Trophoblast cell (in vitro differentiated cells and primary cell): ENCODE results near the gene PHF11.

Experiments
- DNase-seq, 2 donors: peaks; one replicate each; pipeline ENCODE4 v3.0.0-alpha.2; 2016
- H2AFZ ChIP-seq: 2 replicates; pipeline ENCODE4 v1.6.1; 2013; ENCODE audit warnings: low read length, moderate library complexity, mild to moderate bottlenecking; ENCODE audit not compliant: insufficient read depth, poor library complexity
- H2AK5ac ChIP-seq: 2 replicates; pipeline ENCODE4 v1.6.1; 2013; ENCODE audit warnings: mild to moderate bottlenecking, low read length
- H2BK120ac ChIP-seq: 2 replicates; pipeline ENCODE4 v1.6.1; 2013; ENCODE audit warnings: low read length, mild to moderate bottlenecking, moderate library complexity; ENCODE audit not compliant: insufficient read depth, poor library complexity
- H2BK12ac ChIP-seq: 2 replicates; pipeline ENCODE4 v1.6.1; 2013; ENCODE audit warnings: mild to moderate bottlenecking, low read length, moderate library complexity
- H2BK5ac ChIP-seq: 2 replicates; pipeline ENCODE4 v1.6.1; 2013; ENCODE audit warnings: low read length, low read depth, moderate library complexity, mild to moderate bottlenecking; ENCODE audit not compliant: poor library complexity
- H3K14ac ChIP-seq: 2 replicates; pipeline ENCODE4 v1.6.1; 2013; ENCODE audit warnings: mild to moderate bottlenecking, low read length
- H3K18ac ChIP-seq: 2 replicates; pipeline ENCODE4 v1.6.1; 2013; ENCODE audit warnings: mild to moderate bottlenecking, low read length
- H3K23ac ChIP-seq: 2 replicates; pipeline ENCODE4 v1.6.1; 2013; ENCODE audit warnings: low read length
- H3K27ac ChIP-seq: 2 replicates; pipeline ENCODE4 v1.5.1; 2013; ENCODE audit warnings: low read depth, mild to moderate bottlenecking, inconsistent platforms, low read length, moderate library complexity
- H3K27me3 ChIP-seq: 2 replicates; pipeline ENCODE4 v1.6.1; 2013; ENCODE audit warnings: inconsistent platforms, mild to moderate bottlenecking, low read length, moderate library complexity; ENCODE audit not compliant: insufficient read depth
- H3K36me3 ChIP-seq, 2 experiments: 1 replicate in 1 of 2; 2 replicates in 1 of 2; pipeline ENCODE4 v1.6.1; 2013; ENCODE audit warnings: low read length in 2 of 2, mild to moderate bottlenecking in 2 of 2, moderate library complexity in 1 of 2; ENCODE audit not compliant: insufficient read depth in 2 of 2, control insufficient read depth in 1 of 2
- H3K4ac ChIP-seq: 2 replicates; pipeline ENCODE4 v1.6.1; 2013; ENCODE audit warnings: low read depth, mild to moderate bottlenecking, low read length, moderate library complexity
- H3K4me1 ChIP-seq, 2 experiments: 1 replicate in 1 of 2; 2 replicates in 1 of 2; pipeline ENCODE4 v1.6.1; 2013; ENCODE audit warnings: low read length in 2 of 2, mild to moderate bottlenecking in 2 of 2, moderate library complexity in 1 of 2; ENCODE audit not compliant: insufficient read depth in 2 of 2, control insufficient read depth in 1 of 2
- H3K4me2 ChIP-seq: 2 replicates; pipeline ENCODE4 v1.6.1; 2013; ENCODE audit warnings: inconsistent platforms, mild to moderate bottlenecking, low read length, moderate library complexity
- H3K4me3 ChIP-seq: 2 replicates; pipeline ENCODE4 v1.5.1; 2013; ENCODE audit warnings: mild to moderate bottlenecking, low read depth, low read length, inconsistent platforms
- H3K79me1 ChIP-seq: one replicate; pipeline ENCODE4 v1.6.1; 2013; ENCODE audit warnings: low read length
- H3K79me2 ChIP-seq: 2 replicates; pipeline ENCODE4 v1.6.1; 2013; ENCODE audit warnings: low read length, mild to moderate bottlenecking; ENCODE audit not compliant: control insufficient read depth, insufficient read depth, poor library complexity
- H3K9ac ChIP-seq: 2 replicates; pipeline ENCODE4 v1.6.1; 2013; ENCODE audit warnings: mild to moderate bottlenecking, low read length
- H3K9me3 ChIP-seq: 2 replicates; pipeline ENCODE4 v1.6.1; 2013; ENCODE audit warnings: low read depth, mild to moderate bottlenecking, control low read depth, inconsistent platforms, low read length; ENCODE audit not compliant: insufficient read depth
- H4K12ac ChIP-seq: 2 replicates; pipeline ENCODE4 v1.6.1; 2013; ENCODE audit warnings: low read depth, mild to moderate bottlenecking, low read length, moderate library complexity
- H4K8ac ChIP-seq: 2 replicates; pipeline ENCODE4 v1.6.1; 2013; ENCODE audit warnings: low read depth, mild to moderate bottlenecking, low read length, moderate library complexity
- H4K91ac ChIP-seq: one replicate; pipeline ENCODE4 v1.6.1; 2013; ENCODE audit warnings: low read depth, mild to moderate bottlenecking, low read length, moderate library complexity
- WGBS: extraction: QIAGEN DNeasy Blood & Tissue Kit; methylation state at CpG from one replicate; pipeline ENCODE4 v1.1.7; 2013; ENCODE audit warnings: missing lambda C conversion rate; ENCODE audit not compliant: insufficient read length, insufficient coverage; ENCODE audit errors: extremely low coverage; 5-methylcytosine and 5-hydroxymethylcytosine counted together

PHF11 gene

DNA sequence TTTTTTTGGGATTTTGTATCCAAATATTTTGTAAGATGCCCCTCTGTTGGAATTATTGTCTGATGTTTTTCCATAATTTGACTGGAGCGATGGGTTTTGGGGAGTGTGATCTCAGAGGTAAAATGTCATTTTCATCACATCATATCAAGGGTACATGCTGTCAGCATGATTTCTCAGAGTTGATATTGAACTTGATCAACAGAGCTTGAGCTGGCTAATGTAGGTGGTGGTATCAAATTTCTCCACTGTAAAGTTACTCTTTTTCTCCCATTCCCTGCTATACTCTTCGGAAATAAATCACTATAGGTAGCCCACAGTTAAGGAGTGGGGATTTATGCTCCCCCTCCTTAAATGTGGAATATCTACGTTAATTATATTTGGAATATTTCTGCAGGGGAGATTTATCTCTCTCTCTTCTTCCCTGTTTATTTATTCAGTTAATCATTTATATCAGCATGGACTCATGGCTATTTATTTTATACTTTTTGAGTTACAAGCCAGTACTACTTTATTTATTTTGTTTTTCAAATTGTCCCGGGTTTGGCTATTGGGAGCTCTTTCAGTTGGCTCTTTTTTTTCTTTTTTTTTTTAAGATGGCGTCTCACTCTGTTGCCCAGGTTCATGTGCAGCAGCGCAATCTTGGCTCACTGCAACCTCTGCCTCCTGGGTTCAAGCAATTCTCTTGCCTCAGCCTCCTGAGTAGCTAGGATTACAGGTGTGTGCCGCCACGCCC is 42.9 kb upstream of the PHF11 start:
- Histone ChIP-seq H3K4me1 (no peaks in the 10 kb centered on the region), H3K4me2 (no peak overlapping the region), H2BK120ac (no peak overlapping the region), H3K79me1 (no peaks in the 10 kb centered on the region), H3K27ac (no peak overlapping the region), H2BK12ac (no peak overlapping the region), H4K8ac (no peak overlapping the region), H3K9me3 (no peaks in the 10 kb centered on the region), H2AK5ac (no peak overlapping the region), H3K27me3 (no peaks in the 10 kb centered on the region), H3K14ac (no peak overlapping the region), H3K4me3 (no peak overlapping the region), H2BK5ac (no peak overlapping the region), H4K91ac (no peak overlapping the region), H2AFZ (no peak overlapping the region), H3K79me2 (no peaks in the 10 kb centered on the region), H3K18ac (no peak overlapping the region), H3K4ac (no peak overlapping the region), H3K36me3 (no peaks in the 10 kb centered on the region), H4K12ac (no peak overlapping the region), H3K9ac (no peak overlapping the region), H3K23ac (no peak overlapping the region)
- no peak for DNase-seq
- WGBS: no CpG with 5 or more reads among the region's 8 CpGs

DNA sequence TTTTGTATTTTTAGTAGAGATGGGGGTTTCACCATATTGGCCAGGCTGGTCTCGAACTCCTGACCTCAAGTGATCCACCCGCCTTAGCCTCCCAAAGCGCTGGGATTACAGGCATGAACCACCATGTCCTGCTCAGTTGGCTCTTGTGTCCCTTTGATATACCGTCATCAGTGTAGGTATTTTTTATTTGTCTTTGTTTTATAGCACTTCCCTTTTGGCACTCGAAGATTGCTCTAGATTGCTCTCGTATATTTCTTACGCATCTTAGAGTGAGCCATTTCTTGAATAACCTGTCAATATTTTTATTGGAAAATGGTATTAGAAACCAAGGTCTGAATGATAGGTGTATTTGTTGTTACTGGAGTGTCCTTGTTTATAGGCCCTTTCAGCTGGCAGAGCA is 42.3 kb upstream of the PHF11 start:
- no peaks in the 10 kb centered on the region for H3K79me2 ChIP-seq
- H3K4me2 ChIP-seq: no peak overlapping the region
- H2BK5ac ChIP-seq: no peak overlapping the region
- H3K4ac ChIP-seq: no peak overlapping the region
- H2AFZ ChIP-seq: no peak overlapping the region
- no peak overlapping the region for H4K8ac ChIP-seq
- no peaks in the 10 kb centered on the region for H3K79me1 ChIP-seq
- no CpG with 5 or more reads among the region's 7 CpGs for WGBS
- no peak overlapping the region for H3K27ac ChIP-seq
- H2BK120ac ChIP-seq: no peak overlapping the region
- no peaks in the 10 kb centered on the region for H3K9me3 ChIP-seq
- H3K18ac ChIP-seq: no peak overlapping the region
- H2BK12ac ChIP-seq: no peak overlapping the region
- no peak overlapping the region for H3K14ac ChIP-seq
- H3K23ac ChIP-seq: no peak overlapping the region
- H4K91ac ChIP-seq: no peak overlapping the region
- no peak overlapping the region for H3K4me3 ChIP-seq
- no peaks in the 10 kb centered on the region for H3K27me3 ChIP-seq
- H2AK5ac ChIP-seq: no peak overlapping the region
- no peak for DNase-seq
- H3K36me3 ChIP-seq: no peaks in the 10 kb centered on the region
- H3K9ac ChIP-seq: no peak overlapping the region
- H3K4me1 ChIP-seq: no peaks in the 10 kb centered on the region
- no peak overlapping the region for H4K12ac ChIP-seq

DNA sequence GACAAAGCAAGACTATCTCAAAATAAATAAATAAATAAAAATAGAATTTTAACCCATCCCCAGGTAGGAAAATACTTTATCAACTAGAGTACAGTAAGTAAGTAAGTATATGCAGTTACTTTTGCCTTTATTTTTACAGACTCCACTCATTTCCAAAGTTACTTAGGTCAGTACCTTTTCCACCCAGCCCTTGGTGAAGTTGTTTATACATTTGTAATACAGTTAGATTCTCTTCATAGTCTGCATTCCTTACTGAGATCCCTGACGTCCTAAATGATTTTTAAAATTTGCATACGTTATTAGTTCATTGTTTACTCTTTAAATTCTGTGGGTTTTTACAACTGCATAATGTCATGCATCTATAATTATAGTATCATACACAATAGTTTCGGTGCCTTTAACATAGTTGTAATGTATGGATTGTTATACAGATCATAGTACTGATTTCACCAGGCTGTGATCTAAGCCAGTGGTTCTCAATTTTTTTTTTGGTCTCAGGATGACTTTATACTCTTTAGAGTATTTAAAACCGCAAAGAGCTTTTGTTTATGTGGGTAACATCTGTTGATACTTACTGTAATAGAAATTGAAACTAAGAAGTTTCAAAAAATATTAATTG is 41.3 kb upstream of the PHF11 start:
- WGBS: no CpG with 5 or more reads among the region's 4 CpGs
- no peaks in the 10 kb centered on the region for H3K36me3 ChIP-seq

GRCh38 chr13:49455007-49455398 is 40.8 kb upstream of the PHF11 start:
- H3K27ac ChIP-seq: no peak overlapping the region
- no peak overlapping the region for H2BK120ac ChIP-seq
- no peak overlapping the region for H2BK5ac ChIP-seq
- no peak overlapping the region for H2BK12ac ChIP-seq
- no peak overlapping the region for H3K18ac ChIP-seq
- H3K9me3 ChIP-seq: no peaks in the 10 kb centered on the region
- no peak overlapping the region for H4K8ac ChIP-seq
- no peaks in the 10 kb centered on the region for H3K36me3 ChIP-seq
- H2AFZ ChIP-seq: no peak overlapping the region
- H3K27me3 ChIP-seq: no peaks in the 10 kb centered on the region
- no peak for DNase-seq
- H3K23ac ChIP-seq: no peak overlapping the region
- no peak overlapping the region for H3K9ac ChIP-seq
- H3K79me2 ChIP-seq: no peaks in the 10 kb centered on the region
- no peaks in the 10 kb centered on the region for H3K4me1 ChIP-seq
- no peak overlapping the region for H3K4ac ChIP-seq
- no peak overlapping the region for H3K14ac ChIP-seq
- H3K4me3 ChIP-seq: no peak overlapping the region
- H4K12ac ChIP-seq: no peak overlapping the region
- H3K79me1 ChIP-seq: no peaks in the 10 kb centered on the region
- H2AK5ac ChIP-seq: no peak overlapping the region
- no peak overlapping the region for H3K4me2 ChIP-seq
- no peak overlapping the region for H4K91ac ChIP-seq

More for the DNA sequence above, 41.3 kb upstream of the PHF11 start:
- H3K4ac ChIP-seq: no peak overlapping the region
- H3K79me2 ChIP-seq: no peaks in the 10 kb centered on the region
- no peak overlapping the region for H3K4me2 ChIP-seq
- H3K14ac ChIP-seq: no peak overlapping the region
- H3K4me3 ChIP-seq: no peak overlapping the region
- no peaks in the 10 kb centered on the region for H3K27me3 ChIP-seq
- no peak overlapping the region for H2AFZ ChIP-seq
- no peak overlapping the region for H4K91ac ChIP-seq
- no peak overlapping the region for H2AK5ac ChIP-seq
- no peaks in the 10 kb centered on the region for H3K4me1 ChIP-seq
- H4K12ac ChIP-seq: no peak overlapping the region
- H3K23ac ChIP-seq: no peak overlapping the region
- H3K9ac ChIP-seq: no peak overlapping the region
- no peak overlapping the region for H2BK12ac ChIP-seq
- H3K9me3 ChIP-seq: no peaks in the 10 kb centered on the region
- no peak overlapping the region for H4K8ac ChIP-seq
- H3K79me1 ChIP-seq: no peaks in the 10 kb centered on the region
- no peak overlapping the region for H3K27ac ChIP-seq
- H2BK120ac ChIP-seq: no peak overlapping the region
- DNase-seq: no peak
- H3K18ac ChIP-seq: no peak overlapping the region
- H2BK5ac ChIP-seq: no peak overlapping the region
